Measurements from ENCODE around the gene DNAJC18.
"Not testable (repeated sequence)": the region's sequence is repeated elsewhere in the genome, so short reads cannot be mapped to it uniquely, and the experiment has no call there.

DNAJC18 gene

GRCh38 chr5:139389701-139390638 lies 49.4 kb downstream of the DNAJC18 start, which contains the start of gene MZB1:
Gene MZB1, minus strand, starts transcription at chr5:139389913. Its CDS starts 57 bp downstream, at chr5:139389856.
- peak in 1 of 2 donors; percentile 28 for DNase-seq (ENCODE audit: low read depth in 2 of 2, low spot score in 1 of 2)

GRCh38 chr5:139388198-139388821 lies 51.0 kb downstream of the DNAJC18 start:
- no peak for DNase-seq (ENCODE audit: low read depth in 2 of 2, low spot score in 1 of 2)

GRCh38 chr5:139387611-139388197 lies 51.6 kb downstream of the DNAJC18 start:
- DNase-seq (ENCODE audit: low read depth in 2 of 2, low spot score in 1 of 2) = no peak

GRCh38 chr5:139386956-139387355 lies 52.4 kb downstream of the DNAJC18 start:
- not testable (repeated sequence) for DNase-seq (ENCODE audit: low read depth in 2 of 2, low spot score in 1 of 2)

GRCh38 chr5:139386050-139386438 lies 53.3 kb downstream of the DNAJC18 start:
- DNase-seq (ENCODE audit: low read depth in 2 of 2, low spot score in 1 of 2) = no peak

GRCh38 chr5:139385061-139386049 lies 54.0 kb downstream of the DNAJC18 start:
- DNase-seq (ENCODE audit: low read depth in 2 of 2, low spot score in 1 of 2) = no peak

- no peak for DNase-seq (ENCODE audit: low read depth in 2 of 2, low spot score in 1 of 2)
Measured at GRCh38 chr5:139384591-139385051, 54.7 kb downstream of the DNAJC18 start.

- no peak for DNase-seq (ENCODE audit: low read depth in 2 of 2, low spot score in 1 of 2)
Measured at GRCh38 chr5:139383993-139384590, 55.2 kb downstream of the DNAJC18 start.

- no peak for DNase-seq (ENCODE audit: low read depth in 2 of 2, low spot score in 1 of 2)
Measured at GRCh38 chr5:139383275-139383992, 55.9 kb downstream of the DNAJC18 start, which contains the start of gene SLC23A1. Gene SLC23A1, minus strand, starts transcription at chr5:139383297. Its CDS starts 44 bp downstream, at chr5:139383253.

- DNase-seq (ENCODE audit: low read depth in 2 of 2, low spot score in 1 of 2) = no peak
Measured at GRCh38 chr5:139382807-139383206, 56.5 kb downstream of the DNAJC18 start.

GRCh38 chr5:139381837-139382761 lies 57.2 kb downstream of the DNAJC18 start:
- no peak for DNase-seq (ENCODE audit: low read depth in 2 of 2, low spot score in 1 of 2)

GRCh38 chr5:139379626-139380449 lies 59.5 kb downstream of the DNAJC18 start:
- DNase-seq (ENCODE audit: low read depth in 2 of 2, low spot score in 1 of 2) = no peak

GRCh38 chr5:139378941-139379361 lies 60.4 kb downstream of the DNAJC18 start:
- DNase-seq (ENCODE audit: low read depth in 2 of 2, low spot score in 1 of 2) = no peak

GRCh38 chr5:139378101-139378825 lies 61.1 kb downstream of the DNAJC18 start:
- DNase-seq (ENCODE audit: low read depth in 2 of 2, low spot score in 1 of 2) = no peak

GRCh38 chr5:139377226-139377625 lies 62.1 kb downstream of the DNAJC18 start:
- no peak for DNase-seq (ENCODE audit: low read depth in 2 of 2, low spot score in 1 of 2)

GRCh38 chr5:139376364-139376763 lies 63.0 kb downstream of the DNAJC18 start:
- no peak for DNase-seq (ENCODE audit: low read depth in 2 of 2, low spot score in 1 of 2)

GRCh38 chr5:139374909-139375308 lies 64.4 kb downstream of the DNAJC18 start:
- no peak for DNase-seq (ENCODE audit: low read depth in 2 of 2, low spot score in 1 of 2)

Measured in stimulated activated CD8-positive, alpha-beta memory T cell treated with anti-CD3 and anti-CD28 coated beads, Interleukin-4, amount 100 ng/mL, for 1 hour (primary cell).